ENCODE results near the gene TMEM158. TPM values are rescaled to one million over a fixed set of nuclear protein-coding genes. Genes with fewer than 3 reads are reported as not detected.

Gene TMEM158
- total and polyA plus RNA-seq, 10 of the 15 experiments (the other 5 are each of a cell fraction or from before 2014, with no cell fraction given): not detected

DNA sequence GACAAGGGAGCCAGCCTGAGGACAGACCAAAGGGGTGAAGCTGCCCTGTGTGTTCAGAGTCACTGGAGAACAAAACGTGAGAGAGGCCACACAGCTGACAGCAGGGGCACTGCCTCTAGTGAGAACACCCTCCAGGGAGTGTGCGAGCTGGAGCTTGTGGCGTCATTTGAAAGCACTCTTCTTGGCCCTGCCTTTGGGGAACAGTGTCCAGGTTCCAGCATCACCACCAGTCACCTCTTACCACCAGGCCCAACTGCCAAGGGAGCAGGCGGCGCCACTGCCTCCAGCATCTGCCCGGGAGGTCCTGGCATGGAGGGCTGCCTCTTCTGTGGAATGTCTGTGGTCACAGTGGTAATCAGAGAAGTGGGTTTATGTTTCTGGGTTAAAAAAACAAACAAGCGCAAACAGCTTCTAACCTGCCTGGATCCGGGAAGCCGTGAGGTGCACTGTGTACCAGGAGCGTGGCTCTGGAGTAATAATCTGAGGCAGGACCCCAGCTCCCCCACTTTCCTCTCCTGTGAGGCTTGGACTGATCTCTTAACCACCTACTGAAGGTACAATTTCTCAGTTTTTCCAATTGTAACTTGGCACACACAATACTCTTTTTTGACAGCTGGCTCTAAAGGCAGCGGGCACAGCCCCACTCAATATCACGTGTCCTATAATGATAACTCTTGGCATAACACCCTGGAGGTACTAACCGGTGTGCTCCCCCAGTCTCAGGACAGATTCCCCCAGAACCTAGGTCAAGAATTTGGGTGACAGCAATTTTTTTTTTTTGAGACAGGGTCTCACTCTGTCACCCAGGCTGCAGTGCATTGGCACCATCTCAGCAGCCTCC is 47.7 kb downstream of the TMEM158 start (continued):
- TF ChIP-seq, protein P1, sequence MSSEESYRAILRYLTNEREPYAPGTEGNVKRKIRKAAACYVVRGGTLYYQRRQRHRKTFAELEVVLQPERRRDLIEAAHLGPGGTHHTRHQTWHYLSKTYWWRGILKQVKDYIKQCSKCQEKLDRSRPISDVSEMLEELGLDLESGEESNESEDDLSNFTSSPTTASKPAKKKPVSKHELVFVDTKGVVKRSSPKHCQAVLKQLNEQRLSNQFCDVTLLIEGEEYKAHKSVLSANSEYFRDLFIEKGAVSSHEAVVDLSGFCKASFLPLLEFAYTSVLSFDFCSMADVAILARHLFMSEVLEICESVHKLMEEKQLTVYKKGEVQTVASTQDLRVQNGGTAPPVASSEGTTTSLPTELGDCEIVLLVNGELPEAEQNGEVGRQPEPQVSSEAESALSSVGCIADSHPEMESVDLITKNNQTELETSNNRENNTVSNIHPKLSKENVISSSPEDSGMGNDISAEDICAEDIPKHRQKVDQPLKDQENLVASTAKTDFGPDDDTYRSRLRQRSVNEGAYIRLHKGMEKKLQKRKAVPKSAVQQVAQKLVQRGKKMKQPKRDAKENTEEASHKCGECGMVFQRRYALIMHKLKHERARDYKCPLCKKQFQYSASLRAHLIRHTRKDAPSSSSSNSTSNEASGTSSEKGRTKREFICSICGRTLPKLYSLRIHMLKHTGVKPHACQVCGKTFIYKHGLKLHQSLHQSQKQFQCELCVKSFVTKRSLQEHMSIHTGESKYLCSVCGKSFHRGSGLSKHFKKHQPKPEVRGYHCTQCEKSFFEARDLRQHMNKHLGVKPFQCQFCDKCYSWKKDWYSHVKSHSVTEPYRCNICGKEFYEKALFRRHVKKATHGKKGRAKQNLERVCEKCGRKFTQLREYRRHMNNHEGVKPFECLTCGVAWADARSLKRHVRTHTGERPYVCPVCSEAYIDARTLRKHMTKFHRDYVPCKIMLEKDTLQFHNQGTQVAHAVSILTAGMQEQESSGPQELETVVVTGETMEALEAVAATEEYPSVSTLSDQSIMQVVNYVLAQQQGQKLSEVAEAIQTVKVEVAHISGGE (CRISPR knock-in tag; IDR thresholded peaks at IDR 0.05): no peak
- TF ChIP-seq FOXM1 (IDR thresholded peaks at IDR 0.05; ENCODE audit: low read depth, low read length) (no peak), NR2C2 (IDR thresholded peaks at IDR 0.05; ENCODE audit: borderline replicate concordance, control insufficient read depth, insufficient read length, low read depth) (no peak), HSF1 (IDR thresholded peaks at IDR 0.05; ENCODE audit: low read depth, low read length) (no peak)

- SMC1A ChIA-PET (ENCODE audit: uncharacterized antibody, unreplicated experiment): interaction anchor here (0.6 to 1.6 kb wide), 5 partner anchors 9 to 136 kb away, joined by 3 to 8 read pairs (median 4); no protein-coding TSS in a partner anchor
- Histone ChIP-seq H4K20me1 (ENCODE audit: control insufficient read depth, insufficient read depth) (no peaks in the 10 kb centered on the region), H3K4me2 (ENCODE audit: control insufficient read depth, insufficient read depth) (no peak overlapping the region), H3K9me3 (replicated peaks; ENCODE audit: control insufficient read depth, insufficient read depth, low read length) (no peaks in the 10 kb centered on the region), H3K36me3 (ENCODE audit: control insufficient read depth in 2 of 2, insufficient read depth in 2 of 2, low read length in 1 of 2) (no peaks in the 10 kb centered on the region), H2AFZ (ENCODE audit: control insufficient read depth, low read depth, low read length) (no peak overlapping the region), H3K79me2 (ENCODE audit: control insufficient read depth, insufficient read depth, low read length) (no peaks in the 10 kb centered on the region), H3K4me1 (ENCODE audit: control insufficient read depth, insufficient read depth, low read length) (no peaks in the 10 kb centered on the region), H3K4me3 (no peak overlapping the region), H3K9ac (ENCODE audit: control insufficient read depth, insufficient read depth, low read length) (no peak overlapping the region), H3K27ac (ENCODE audit: control insufficient read depth, insufficient read depth) (no peak overlapping the region), H3K27me3 (replicated peaks in 1 of 2; ENCODE audit: control insufficient read depth in 2 of 2, insufficient read depth in 2 of 2, low read length in 1 of 2) (no peaks in the 10 kb centered on the region; a peak in 2 of 4 replicates)
- ATAC-seq (no peak), DNase-seq (ENCODE audit: low read depth, low spot score) (no peak), FAIRE-seq (no peak)
- in situ Hi-C loops (cut with MboI) (no loop called here), intact Hi-C loops (cut with micrococcal nuclease; ENCODE audit: unreplicated experiment) (no loop called here)
- POLR2A ChIA-PET: no interaction called here
- CTCF ChIA-PET: interaction anchor here (1.4 to 1.8 kb wide), 3 partner anchors 7 to 136 kb away, joined by 3 to 8 read pairs (median 4); no protein-coding TSS in a partner anchor
- WGBS (ENCODE audit: insufficient coverage, insufficient replicate concordance, low lambda C conversion rate, missing lambda C conversion rate): 65% methylated on average over 4 of the region's 4 CpGs
- BruUV-seq (replicated peaks): no TSS peak
- RAD21 ChIA-PET (ENCODE audit: unreplicated experiment): interaction anchor here (1.0 kb wide), 1 partner anchor 30 kb away, joined by 3 read pairs; no protein-coding TSS in a partner anchor
- TF ChIP-seq EP300 (IDR thresholded peaks at IDR 0.05; ENCODE audit: borderline replicate concordance in 1 of 2, control insufficient read depth in 1 of 2, low read depth in 2 of 2, low read length in 2 of 2) (no peak), BRCA1 (IDR thresholded peaks at IDR 0.05; ENCODE audit: low read depth, low read length) (no peak), EZH2 (IDR thresholded peaks at IDR 0.05; ENCODE audit: borderline replicate concordance, control insufficient read depth, low read depth, low read length) (no peak), HDAC6 (IDR thresholded peaks at IDR 0.05; ENCODE audit: unreplicated experiment) (no peak), POLR2AphosphoS5 (IDR thresholded peaks at IDR 0.05; ENCODE audit: low read length) (no peak), IKZF1 (conservative IDR thresholded peaks at IDR 0.05) (no peak), CEBPB (IDR thresholded peaks at IDR 0.05; ENCODE audit: borderline replicate concordance in 1 of 2, low read depth in 2 of 2, low read length in 2 of 2) (no peak), RBBP5 (conservative IDR thresholded peaks at IDR 0.05) (no peak), RB1 (IDR thresholded peaks at IDR 0.05; ENCODE audit: borderline replicate concordance) (no peak), RELA (IDR thresholded peaks at IDR 0.05; ENCODE audit: borderline replicate concordance, partially characterized antibody) (no peak), CHD2 (IDR thresholded peaks at IDR 0.05; ENCODE audit: borderline replicate concordance, low read depth, low read length) (no peak), POLR2AphosphoS2 (IDR thresholded peaks at IDR 0.05; ENCODE audit: low read depth, low read length) (no peak), SMAD5 (IDR thresholded peaks at IDR 0.05; ENCODE audit: low read depth) (no peak), SREBF2 (IDR thresholded peaks at IDR 0.05; ENCODE audit: low read length) (no peak)
Observed at GRCh38 chr3:45176912-45177311, 49.2 kb downstream of the TMEM158 start.

All from GM12878 (cell line).